Right ventricle myocardium superior (tissue), 1 donor: ENCODE data around the gene CCDC117. TPM values are rescaled to one million over a fixed set of nuclear protein-coding genes. Genes with fewer than 3 reads are reported as not detected.
"Not testable (repeated sequence)": the region's sequence is repeated elsewhere in the genome, so short reads cannot be mapped to it uniquely, and the experiment has no call there.

Experiments
- ATAC-seq: fragments of 200-7000 bp; cut with Tn5 transposase; one replicate; pipeline ENCODE4 v1.9.1; 2020; ENCODE audit warnings: mild to moderate bottlenecking; ENCODE audit not compliant: poor library complexity
- DNase-seq: peaks from one replicate; pipeline ENCODE4 v3.0.0-alpha.2; 2020
- intact Hi-C: fragments of 100-400 bp; cut with DNase I; formaldehyde crosslinking; loops from one replicate; pipeline ENCODE4 v1.11.2; 2022
- long read RNA-seq: library from polyadenylated mRNA; unstranded; transcript quantifications from one replicate; pipeline ENCODE4 v2.0.0, GENCODE V29; 2021
- total RNA-seq: library from RNA; stranded (reverse); fragmentation: NEBNext Ultra II Directional; extraction: Animal tissue kit (Norgen Biotek cat#: 25700); gene quantifications from one replicate; pipeline ENCODE4 v1.2.1, GENCODE V29; 2021
- donor health status: DM: no; HTN: yes; CAD: no; lungs with severe emphysema.

The CCDC117 gene
- total RNA-seq, result 12.0 TPM
- long read RNA-seq, transcript CCDC117-201 (5 exons, 3,985 nt), result major isoform, 27 of 35 reads
- long read RNA-seq, partial matches to known transcripts, result 4 of 35 reads
- long read RNA-seq, other reads (novel, unspliced or antisense), result 2 of 35 reads

- DNase-seq (peak; percentile 97), ATAC-seq (peak; percentile 97)
- intact Hi-C loops, result no loop called here
These were observed at the start of gene CCDC117 for GRCh38 chr22:28772633-28773460. Gene CCDC117, plus strand, starts transcription at chr22:28772695. Its CDS starts 155 bp downstream, at chr22:28772850.

GRCh38 chr22:28728002-28728401 is 44.5 kb upstream of the CCDC117 start:
- intact Hi-C loops, result no loop called here
- no peak for DNase-seq
- ATAC-seq, result no peak

- no peak for DNase-seq
- no peak for ATAC-seq
- intact Hi-C loops, result no loop called here
These were observed 43.7 kb upstream of the CCDC117 start for GRCh38 chr22:28728621-28729313.

GRCh38 chr22:28730179-28730578 is 42.3 kb upstream of the CCDC117 start:
- ATAC-seq, result no peak
- intact Hi-C loops, result no loop called here
- no peak for DNase-seq

- intact Hi-C loops, result no loop called here
- no peak for DNase-seq
- no peak for ATAC-seq
These were observed 38.1 kb upstream of the CCDC117 start for GRCh38 chr22:28734393-28734792.

- ATAC-seq (no peak), DNase-seq (no peak)
- intact Hi-C loops, result no loop called here
These were observed 36.0 kb upstream of the CCDC117 start for GRCh38 chr22:28736301-28737155.

- DNase-seq, result no peak
- intact Hi-C loops, result no loop called here
- ATAC-seq, result no peak
These were observed 34.8 kb upstream of the CCDC117 start for GRCh38 chr22:28737701-28738100.

- ATAC-seq, DNase-seq, intact Hi-C loops: not testable (repeated sequence)
These were observed 33.6 kb upstream of the CCDC117 start for GRCh38 chr22:28738876-28739275.

- DNase-seq (no peak), ATAC-seq (no peak)
- intact Hi-C loops, result no loop called here
These were observed 31.2 kb upstream of the CCDC117 start for GRCh38 chr22:28741200-28741784.

GRCh38 chr22:28741785-28742561 is 30.5 kb upstream of the CCDC117 start, which contains the start of the genes CHEK2 and HSCB:
Gene CHEK2, minus strand, starts transcription at chr22:28741820. Its CDS starts 7,099 bp downstream, at chr22:28734721.
Gene HSCB, plus strand, starts transcription at chr22:28742039. Its CDS starts 57 bp downstream, at chr22:28742096.
- DNase-seq, result peak; percentile 99
- peak; percentile 99 for ATAC-seq
- intact Hi-C loops, result loop anchor here (2.0 kb wide), 1 partner anchor 57 kb away; no protein-coding TSS in a partner anchor

- ATAC-seq (no peak), DNase-seq (no peak)
- intact Hi-C loops, result loop anchor here (2.0 kb wide), 1 partner anchor 56 kb away; no protein-coding TSS in a partner anchor
These were observed 29.9 kb upstream of the CCDC117 start for GRCh38 chr22:28742562-28742962.

GRCh38 chr22:28743852-28744251 is 28.6 kb upstream of the CCDC117 start:
- no peak for DNase-seq
- intact Hi-C loops, result loop anchor here (2.0 kb wide), 1 partner anchor 55 kb away; no protein-coding TSS in a partner anchor
- no peak for ATAC-seq

- intact Hi-C loops, result no loop called here
- ATAC-seq (no peak), DNase-seq (no peak)
These were observed 22.0 kb upstream of the CCDC117 start for GRCh38 chr22:28750471-28750881.

GRCh38 chr22:28754512-28754911 is 18.0 kb upstream of the CCDC117 start:
- intact Hi-C loops, ATAC-seq, DNase-seq: not testable (repeated sequence)

GRCh38 chr22:28759861-28760560 is 12.5 kb upstream of the CCDC117 start:
- ATAC-seq (no peak), DNase-seq (no peak)
- intact Hi-C loops, result no loop called here

- DNase-seq (no peak), ATAC-seq (no peak)
- intact Hi-C loops, result no loop called here
These were observed 11.1 kb upstream of the CCDC117 start for GRCh38 chr22:28761449-28761755.

GRCh38 chr22:28762000-28762399 is 10.5 kb upstream of the CCDC117 start:
- DNase-seq, ATAC-seq, intact Hi-C loops: not testable (repeated sequence)
